Adrenal gland (tissue), 12 donors: ENCODE measurements around the gene UBQLN4. TPM values are rescaled to one million over a fixed set of nuclear protein-coding genes. Genes with fewer than 3 reads are reported as not detected.

ENCODE experiments used
- DNase-seq, 7 donors: peaks; one replicate each; pipeline ENCODE4 v3.0.0-alpha.2; 2019 to 2020
- H3K27ac ChIP-seq, 5 donors: fragments of 200-600 bp; sonication (generic) in 4 of 5; 1 replicate in 3 of 5; 2 replicates in 2 of 5; pipeline versions ENCODE4 v1.5.1 to v1.8.0; 2016 to 2020; ENCODE audit warnings: mild to moderate bottlenecking in 1 of 5
- H3K27me3 ChIP-seq: fragments of 200-600 bp; 2 replicates; pipeline ENCODE4 v1.8.0; 2021
- H3K36me3 ChIP-seq, 2 donors: fragments of 200-600 bp; replicated peaks in 1 of 2; 1 replicate in 1 of 2; 2 replicates in 1 of 2; pipeline versions ENCODE4 v1.5.1 to v1.8.0; 2018 to 2022
- H3K4me1 ChIP-seq, 2 donors: fragments of 200-600 bp; replicated peaks in 1 of 2; 1 replicate in 1 of 2; 2 replicates in 1 of 2; pipeline versions ENCODE4 v1.5.1 to v1.8.0; 2018 to 2021
- H3K4me3 ChIP-seq, 4 donors: fragments of 200-600 bp; sonication (generic) in 3 of 4; one replicate each; pipeline ENCODE4 v1.5.1; 2016 to 2018
- H3K9me3 ChIP-seq, 3 donors: fragments of 200-600 bp; sonication (generic) in 1 of 3; replicated peaks in 1 of 3; 1 replicate in 2 of 3; 2 replicates in 1 of 3; pipeline versions ENCODE4 v1.5.1 to v1.8.0; 2016 to 2021
- CTCF ChIP-seq, 6 experiments: fragments of 450-650 bp in 4 of 6; fragments of 200-600 bp in 2 of 6; sonication (generic) in 1 of 6; IDR thresholded peaks; 1 replicate in 5 of 6; 2 replicates in 1 of 6; pipeline versions ENCODE4 v1.5.1 to v1.8.0; 2016 to 2021; ENCODE audit warnings: antibody characterized with exemption in 6 of 6, mild to moderate bottlenecking in 2 of 6, moderate library complexity in 1 of 6
- POLR2A ChIP-seq, 2 donors: fragments of 450-650 bp; IDR thresholded peaks; one replicate each; pipeline ENCODE4 v1.6.1; 2017; ENCODE audit warnings: antibody characterized with exemption in 2 of 2, mild to moderate bottlenecking in 2 of 2, moderate library complexity in 1 of 2
- WGBS, 4 donors: extraction: QIAGEN DNeasy Blood & Tissue Kit in 2 of 4; methylation state at CpG; one replicate each; pipeline versions ENCODE4 v1.1.5 to v1.1.7; 2013 to 2017; 5-methylcytosine and 5-hydroxymethylcytosine counted together
- intact Hi-C, 2 donors: fragments of 100-400 bp; cut with DNase I; formaldehyde crosslinking; loops; one replicate each; pipeline versions ENCODE4 v1.14.1 to v1.15.0; 2022 to 2023
- polyA plus RNA-seq, 3 donors: library from polyadenylated mRNA; stranded (reverse); fragments of 200-250 nt in 2 of 3; fragments of 350-450 nt in 1 of 3; fragmentation: Illumina TruSeq in 1 of 3; extraction: RNeasy Lipid Tissue Mini Kit (QIAGEN cat#74804) in 1 of 3; gene quantifications; one replicate each; pipeline ENCODE4 v1.2.3, GENCODE V29; 2013 to 2014
- total RNA-seq, 9 donors: library from RNA; depleted of rRNA in 4 of 9; stranded (reverse); fragments of >200 nt in 4 of 9; fragments of 120-200 nt in 1 of 9; fragmentation: NEBNext Ultra II Directional in 1 of 9; extraction: Animal tissue kit (Norgen Biotek cat#: 25700) in 1 of 9; gene quantifications; one replicate each; pipeline versions ENCODE4 v1.1.0 to v1.2.4, GENCODE V29; 2013 to 2023
- donor health status: healthy with polysubstance abuse.
- donor health status: Bipolar disorder and iron deficiency.
- donor health status: DM: yes; HTN: yes; CAD: no.
- donor health status: DM: no; HTN: no; CAD: no.
- donor health status: DM: no; HTN: no; CAD: no.
- donor health status: DM: yes; HTN: yes; CAD: no.

Gene UBQLN4
- total and polyA plus RNA-seq, 12 donors, result 9.5 to 34.6 (median 23.3) TPM

GRCh38 chr1:155996166-155996565 lies 57.4 kb downstream of the UBQLN4 start:
- Histone ChIP-seq H3K27ac (no peak overlapping the region), H3K9me3 (no peaks in the 10 kb centered on the region), H3K4me1 (peaks cover 0 to 4% of the 10 kb centered on the region in 2 donors), H3K36me3 (no peaks in the 10 kb centered on the region), H3K27me3 (no peaks in the 10 kb centered on the region), H3K4me3 (no peak overlapping the region)
- DNase-seq, result no peak
- 32 to 54% (median 52%) methylated on average over 2 of the region's 2 CpGs for WGBS, 4 donors
- TF ChIP-seq CTCF (IDR thresholded peaks at IDR 0.05) (no peak), POLR2A (IDR thresholded peaks at IDR 0.05) (no peak)
- intact Hi-C loops, result no loop called here

GRCh38 chr1:155993595-155993994 lies 60.0 kb downstream of the UBQLN4 start:
- peaks cover 7 to 20% of the 10 kb centered on the region in 2 donors for H3K4me1 ChIP-seq
- H3K27me3 ChIP-seq, result no peaks in the 10 kb centered on the region
- TF ChIP-seq POLR2A (IDR thresholded peaks at IDR 0.05) (no peak), CTCF (IDR thresholded peaks at IDR 0.05) (no peak)
- DNase-seq, result no peak
- 75 to 85% (median 81%) methylated on average over 3 of the region's 3 CpGs for WGBS, 4 donors
- no peak overlapping the region for H3K4me3 ChIP-seq
- no peaks in the 10 kb centered on the region for H3K9me3 ChIP-seq
- H3K27ac ChIP-seq, result no peak overlapping the region
- no peaks in the 10 kb centered on the region for H3K36me3 ChIP-seq
- intact Hi-C loops, result no loop called here

GRCh38 chr1:155990005-155990739 lies 63.4 kb downstream of the UBQLN4 start:
- DNase-seq, result peak in 2 of 7 donors; percentile 47 to 52
- intact Hi-C loops, result no loop called here
- TF ChIP-seq POLR2A (IDR thresholded peaks at IDR 0.05) (no peak), CTCF (IDR thresholded peaks at IDR 0.05) (no peak)
- 73 to 91% (median 80%) methylated on average over 5 to 6 of the region's 6 CpGs for WGBS, 4 donors
- peak overlapping the region in 3 of 5 donors; percentile 63 to 80 (median 69) for H3K27ac ChIP-seq
- H3K27me3 ChIP-seq, result no peaks in the 10 kb centered on the region
- H3K4me3 ChIP-seq, result no peak overlapping the region
- H3K36me3 ChIP-seq, result no peaks in the 10 kb centered on the region
- H3K4me1 ChIP-seq, result peaks cover 7 to 20% of the 10 kb centered on the region in 2 donors
- H3K9me3 ChIP-seq, result no peaks in the 10 kb centered on the region

GRCh38 chr1:155989242-155990004 lies 64.2 kb downstream of the UBQLN4 start:
- DNase-seq, result peak; percentile 68 to 87 (median 76)
- H3K4me1 ChIP-seq, result peaks cover 7 to 20% of the 10 kb centered on the region in 2 donors
- no peak for TF ChIP-seq POLR2A (IDR thresholded peaks at IDR 0.05)
- TF ChIP-seq CTCF (IDR thresholded peaks at IDR 0.05), result peak; percentile 97 to 99 (median 98)
- H3K27ac ChIP-seq, result peak overlapping the region in 1 of 5 donors; percentile 45
- no peaks in the 10 kb centered on the region for H3K9me3 ChIP-seq
- H3K27me3 ChIP-seq, result no peaks in the 10 kb centered on the region
- peak overlapping the region in 1 of 4 donors; percentile 39 for H3K4me3 ChIP-seq
- 24 to 30% (median 28%) methylated on average over 5 to 9 of the region's 9 CpGs for WGBS, 4 donors
- intact Hi-C loops, result loop anchor here (2.0 kb wide), 2 partner anchors 49 to 53 kb away; partner anchors contain the start of gene RXFP4 (in 1 of the 2)
- no peaks in the 10 kb centered on the region for H3K36me3 ChIP-seq
